ENCODE results near the gene SGTA.

Gene SGTA

GRCh38 chr19:2810141-2811091, 27.3 kb upstream of the SGTA start:
- intact Hi-C loops (cut with DNase I), result no loop called here

GRCh38 chr19:2809387-2810140, 26.5 kb upstream of the SGTA start:
- peak in 1 of 10 donors; percentile 21 for DNase-seq
- intact Hi-C loops (cut with DNase I), result no loop called here

More at GRCh38 chr19:2810141-2811091, 27.3 kb upstream of the SGTA start:
- DNase-seq, result peak in 1 of 10 donors; percentile 19

- intact Hi-C loops (cut with DNase I), result no loop called here
- peak in 2 of 10 donors; percentile 19 to 77 for DNase-seq
Measured at GRCh38 chr19:2808129-2808941, 25.3 kb upstream of the SGTA start.

GRCh38 chr19:2807379-2808128, 24.5 kb upstream of the SGTA start:
- no peak for DNase-seq
- intact Hi-C loops (cut with DNase I), result no loop called here

- DNase-seq, result no peak
- intact Hi-C loops (cut with DNase I), result no loop called here
Measured at GRCh38 chr19:2806736-2807378, 23.8 kb upstream of the SGTA start.

GRCh38 chr19:2805991-2806649, 23.0 kb upstream of the SGTA start:
- intact Hi-C loops (cut with DNase I), result no loop called here
- peak in 2 of 10 donors; percentile 62 to 71 for DNase-seq

- DNase-seq, result no peak
- intact Hi-C loops (cut with DNase I), result no loop called here
Measured at GRCh38 chr19:2805261-2805900, 22.3 kb upstream of the SGTA start.

- intact Hi-C loops (cut with DNase I), result no loop called here
- peak in 2 of 10 donors; percentile 63 to 83 for DNase-seq
Measured at GRCh38 chr19:2804156-2805004, 21.3 kb upstream of the SGTA start.

GRCh38 chr19:2803486-2804155, 20.5 kb upstream of the SGTA start:
- DNase-seq, result peak in 2 of 10 donors; percentile 30 to 53

GRCh38 chr19:2802826-2803225, 19.8 kb upstream of the SGTA start:
- intact Hi-C loops (cut with DNase I), result no loop called here
- DNase-seq, result no peak

More at GRCh38 chr19:2803486-2804155, 20.5 kb upstream of the SGTA start:
- intact Hi-C loops (cut with DNase I), result no loop called here

- intact Hi-C loops (cut with DNase I), result no loop called here
- peak in 1 of 10 donors; percentile 65 for DNase-seq
Measured at GRCh38 chr19:2800506-2800905, 17.4 kb upstream of the SGTA start.

GRCh38 chr19:2799273-2800020, 16.4 kb upstream of the SGTA start:
- peak in 1 of 10 donors; percentile 64 for DNase-seq
- intact Hi-C loops (cut with DNase I), result no loop called here

GRCh38 chr19:2798733-2799132, 15.7 kb upstream of the SGTA start:
- intact Hi-C loops (cut with DNase I), result no loop called here

GRCh38 chr19:2798158-2798685, 15.1 kb upstream of the SGTA start:
- no peak for DNase-seq

More at GRCh38 chr19:2798733-2799132, 15.7 kb upstream of the SGTA start:
- DNase-seq, result peak in 1 of 10 donors; percentile 42

GRCh38 chr19:2797280-2797679, 14.2 kb upstream of the SGTA start:
- no peak for DNase-seq
- intact Hi-C loops (cut with DNase I), result no loop called here

More at GRCh38 chr19:2798158-2798685, 15.1 kb upstream of the SGTA start:
- intact Hi-C loops (cut with DNase I), result no loop called here
